Measurements from ENCODE around the gene HS1BP3. TPM values are rescaled to one million over a fixed set of nuclear protein-coding genes. Genes with fewer than 3 reads are reported as not detected.
A peak's percentile ranks its signal among the peaks of the same experiment; 100 is the strongest.

The HS1BP3 gene
- total RNA-seq, 1 experiment from 2014 or later: 19.6 TPM

- H3K4me2 ChIP-seq (ENCODE audit: low read length): no peak overlapping the region
- peaks cover 8% of the 10 kb centered on the region for H3K4me1 ChIP-seq (ENCODE audit: insufficient read depth, low read length)
- no peaks in the 10 kb centered on the region for H3K9me3 ChIP-seq (ENCODE audit: low read length)
- no peaks in the 10 kb centered on the region for H4K20me1 ChIP-seq (ENCODE audit: low read length)
- no peak overlapping the region for H3K9ac ChIP-seq (ENCODE audit: low read length)
- CTCF ChIA-PET: no interaction called here
- H3K9me2 ChIP-seq (replicated peaks; ENCODE audit: low read length): no peaks in the 10 kb centered on the region
- DNase-seq (no peak), ATAC-seq (no peak)
- H3K27me3 ChIP-seq (ENCODE audit: low read length): no peaks in the 10 kb centered on the region
- no peak for TF ChIP-seq EZH2phosphoT487 (IDR thresholded peaks at IDR 0.05; ENCODE audit: borderline replicate concordance, low read length)
- TF ChIP-seq EZH2 (IDR thresholded peaks at IDR 0.05; ENCODE audit: low read length, unreplicated experiment): no peak
- TF ChIP-seq CTCF (conservative IDR thresholded peaks at IDR 0.05; ENCODE audit: low read depth, low read length): no peak
- no peaks in the 10 kb centered on the region for H3K79me2 ChIP-seq (ENCODE audit: low read length)
- no peaks in the 10 kb centered on the region for H3F3A ChIP-seq (ENCODE audit: low read length, unreplicated experiment)
- no TSS peak for BruUV-seq (replicated peaks)
- H3K27ac ChIP-seq (ENCODE audit: low read length): no peak overlapping the region
- H3K4me3 ChIP-seq (ENCODE audit: low read length): no peak overlapping the region
- H3K36me3 ChIP-seq (ENCODE audit: low read depth, low read length): no peaks in the 10 kb centered on the region
- POLR2A ChIA-PET (ENCODE audit: unreplicated experiment): no interaction called here
- no peak overlapping the region for H2AFZ ChIP-seq (ENCODE audit: low read length)
- intact Hi-C loops (cut with micrococcal nuclease): no loop called here
Measured at GRCh38 chr2:20603791-20604190, 47.1 kb downstream of the HS1BP3 start.

GRCh38 chr2:20602803-20603202 is 48.1 kb downstream of the HS1BP3 start:
- ChIA-PET POLR2A (ENCODE audit: unreplicated experiment) (no interaction called here), CTCF (interaction anchor here (0.5 kb wide), 1 partner anchor 158 kb away, joined by 11 read pairs; no protein-coding TSS in a partner anchor)
- BruUV-seq (replicated peaks): no TSS peak
- no peaks in the 10 kb centered on the region for H3K79me2 ChIP-seq (ENCODE audit: low read length)
- no peak overlapping the region for H2AFZ ChIP-seq (ENCODE audit: low read length)
- H3K9me3 ChIP-seq (ENCODE audit: low read length): no peaks in the 10 kb centered on the region
- no peak overlapping the region for H3K4me2 ChIP-seq (ENCODE audit: low read length)
- TF ChIP-seq EZH2 (IDR thresholded peaks at IDR 0.05; ENCODE audit: low read length, unreplicated experiment): no peak
- TF ChIP-seq EZH2phosphoT487 (IDR thresholded peaks at IDR 0.05; ENCODE audit: borderline replicate concordance, low read length): no peak
- no peak for TF ChIP-seq CTCF (conservative IDR thresholded peaks at IDR 0.05; ENCODE audit: low read depth, low read length)
- H3K4me1 ChIP-seq (ENCODE audit: insufficient read depth, low read length): 0 out of 2 replicates have a peak, but pooled peaks cover 5% of the 10 kb centered on the region
- H4K20me1 ChIP-seq (ENCODE audit: low read length): no peaks in the 10 kb centered on the region
- no peaks in the 10 kb centered on the region for H3K27me3 ChIP-seq (ENCODE audit: low read length)
- H3K9me2 ChIP-seq (replicated peaks; ENCODE audit: low read length): no peaks in the 10 kb centered on the region
- no peak overlapping the region for H3K9ac ChIP-seq (ENCODE audit: low read length)
- intact Hi-C loops (cut with micrococcal nuclease): no loop called here
- no peaks in the 10 kb centered on the region for H3F3A ChIP-seq (ENCODE audit: low read length, unreplicated experiment)
- ATAC-seq: no peak
- DNase-seq: peak; percentile 35
- H3K36me3 ChIP-seq (ENCODE audit: low read depth, low read length): no peaks in the 10 kb centered on the region
- H3K4me3 ChIP-seq (ENCODE audit: low read length): no peak overlapping the region
- H3K27ac ChIP-seq (ENCODE audit: low read length): no peak overlapping the region

- ATAC-seq (no peak), DNase-seq (peak; percentile 44)
- BruUV-seq (replicated peaks): no TSS peak
- Histone ChIP-seq H3K4me2 (ENCODE audit: low read length) (no peak overlapping the region), H3K9ac (ENCODE audit: low read length) (no peak overlapping the region), H3K79me2 (ENCODE audit: low read length) (no peaks in the 10 kb centered on the region), H3K27me3 (ENCODE audit: low read length) (no peaks in the 10 kb centered on the region), H3K36me3 (ENCODE audit: low read depth, low read length) (no peaks in the 10 kb centered on the region), H2AFZ (ENCODE audit: low read length) (no peak overlapping the region), H3K4me3 (ENCODE audit: low read length) (no peak overlapping the region), H3F3A (ENCODE audit: low read length, unreplicated experiment) (no peaks in the 10 kb centered on the region), H3K9me3 (ENCODE audit: low read length) (no peaks in the 10 kb centered on the region), H3K4me1 (ENCODE audit: insufficient read depth, low read length) (peaks cover 13% of the 10 kb centered on the region), H3K9me2 (replicated peaks; ENCODE audit: low read length) (no peaks in the 10 kb centered on the region), H4K20me1 (ENCODE audit: low read length) (no peaks in the 10 kb centered on the region), H3K27ac (ENCODE audit: low read length) (no peak overlapping the region)
- ChIA-PET CTCF (no interaction called here), POLR2A (ENCODE audit: unreplicated experiment) (no interaction called here)
- TF ChIP-seq CTCF (conservative IDR thresholded peaks at IDR 0.05; ENCODE audit: low read depth, low read length) (peak; percentile 46), EZH2phosphoT487 (IDR thresholded peaks at IDR 0.05; ENCODE audit: borderline replicate concordance, low read length) (no peak)
- intact Hi-C loops (cut with micrococcal nuclease): loop anchor here (2.0 kb wide), 1 partner anchor 34 kb away; no protein-coding TSS in a partner anchor
Measured at GRCh38 chr2:20600756-20601325, 50.1 kb downstream of the HS1BP3 start.

All from PC-3 (cell line).